Stimulated activated CD4-positive, alpha-beta T cell treated with anti-CD3 and anti-CD28 coated beads, Interleukin-2, amount 100 ng/mL, for 48 hours (primary cell): ENCODE results near the gene ST3GAL2.
"Not testable (repeated sequence)": the region's sequence is repeated elsewhere in the genome, so short reads cannot be mapped to it uniquely, and the experiment has no call there.

Source experiments
- DNase-seq, 2 donors: peaks; one replicate each; pipeline ENCODE4 v3.0.0-alpha.2; 2020

Gene ST3GAL2

GRCh38 chr16:70467113-70467512, 28.2 kb upstream of the ST3GAL2 start:
- no peak for DNase-seq

GRCh38 chr16:70466805-70467076, 27.8 kb upstream of the ST3GAL2 start:
- DNase-seq = no peak

- no peak for DNase-seq
Measured at GRCh38 chr16:70465999-70466804, 27.3 kb upstream of the ST3GAL2 start.

- no peak for DNase-seq
Measured at GRCh38 chr16:70463235-70463634, 24.3 kb upstream of the ST3GAL2 start.

- DNase-seq = no peak
Measured at GRCh38 chr16:70460737-70461261, 21.9 kb upstream of the ST3GAL2 start.

- no peak for DNase-seq
Measured at GRCh38 chr16:70457446-70458166, 18.7 kb upstream of the ST3GAL2 start.

GRCh38 chr16:70455910-70456309, 17.0 kb upstream of the ST3GAL2 start:
- no peak for DNase-seq

GRCh38 chr16:70454222-70455034, 15.5 kb upstream of the ST3GAL2 start, which contains the start of gene FCSK:
Gene FCSK, plus strand, starts transcription at chr16:70454595. Its CDS starts 8,596 bp downstream, at chr16:70463191.
- peak; percentile 54 to 61 for DNase-seq

GRCh38 chr16:70453892-70454221, 15.0 kb upstream of the ST3GAL2 start:
- no peak for DNase-seq

- no peak for DNase-seq
Measured at GRCh38 chr16:70453117-70453891, 14.4 kb upstream of the ST3GAL2 start.

GRCh38 chr16:70451004-70451340, 12.1 kb upstream of the ST3GAL2 start:
- DNase-seq = not testable (repeated sequence)

GRCh38 chr16:70450142-70451003, 11.5 kb upstream of the ST3GAL2 start:
- not testable (repeated sequence) for DNase-seq

GRCh38 chr16:70448075-70448474, 9.2 kb upstream of the ST3GAL2 start:
- no peak for DNase-seq

GRCh38 chr16:70444249-70445063, 5.6 kb upstream of the ST3GAL2 start:
- no peak for DNase-seq

- DNase-seq = no peak
Measured at GRCh38 chr16:70442344-70442743, 3.4 kb upstream of the ST3GAL2 start.

GRCh38 chr16:70441406-70441990, 2.6 kb upstream of the ST3GAL2 start:
- DNase-seq = no peak

GRCh38 chr16:70440009-70440692, 1.3 kb upstream of the ST3GAL2 start:
- DNase-seq = no peak

- no peak for DNase-seq
Measured at GRCh38 chr16:70438585-70438968, 323 bp downstream of the ST3GAL2 start.
